Body of pancreas (tissue), 4 donors: ENCODE data around the gene TGFB1. TPM values are rescaled to one million over a fixed set of nuclear protein-coding genes. Genes with fewer than 3 reads are reported as not detected.
A peak's percentile ranks its signal among the peaks of the same experiment; 100 is the strongest.

Experiments
- ATAC-seq: fragments of 150-250 bp; one replicate; pipeline ENCODE4 v1.9.1; 2016
- DNase-seq, 4 donors: peaks; one replicate each; pipeline ENCODE4 v3.0.0-alpha.2; 2019
- H3K27ac ChIP-seq, 4 donors: fragments of 200-600 bp; sonication (generic); 1 replicate in 3 of 4; 2 replicates in 1 of 4; pipeline versions ENCODE4 v1.5.1 to v1.6.1; 2016 to 2019; ENCODE audit warnings: mild to moderate bottlenecking in 1 of 4, mixed read lengths in 1 of 4, moderate library complexity in 1 of 4
- H3K27me3 ChIP-seq, 2 donors: fragments of 200-600 bp; sonication (generic); one replicate each; pipeline ENCODE4 v1.6.0; 2016; ENCODE audit warnings: mild to moderate bottlenecking in 1 of 2
- H3K36me3 ChIP-seq, 2 donors: fragments of 200-600 bp; sonication (generic); replicated peaks in 1 of 2; 2 replicates each; pipeline ENCODE4 v1.5.1; 2016; ENCODE audit warnings: low read depth in 2 of 2; ENCODE audit not compliant: insufficient read depth in 1 of 2
- H3K4me1 ChIP-seq: fragments of 200-600 bp; sonication (generic); one replicate; pipeline ENCODE4 v1.6.0; 2016
- H3K4me3 ChIP-seq, 2 donors: fragments of 200-600 bp; sonication (generic); 1 replicate in 1 of 2; 2 replicates in 1 of 2; pipeline ENCODE4 v1.5.1; 2016 to 2019
- H3K9me3 ChIP-seq, 3 donors: fragments of 200-600 bp; sonication (generic); 1 replicate in 2 of 3; 2 replicates in 1 of 3; pipeline ENCODE4 v1.5.1; 2016
- CTCF ChIP-seq, 7 experiments: fragments of 450-650 bp in 4 of 7; fragments of 200-600 bp in 3 of 7; sonication (generic) in 3 of 7; IDR thresholded peaks; one replicate each; pipeline ENCODE4 v1.5.1; 2016 to 2019; ENCODE audit warnings: antibody characterized with exemption in 7 of 7
- POLR2A ChIP-seq, 3 donors: fragments of 450-650 bp; IDR thresholded peaks; one replicate each; pipeline ENCODE4 v1.6.1; 2016; ENCODE audit warnings: antibody characterized with exemption in 3 of 3, mild to moderate bottlenecking in 2 of 3
- WGBS, 2 donors: methylation state at CpG; one replicate each; pipeline ENCODE4 v1.1.5; 2017; 5-methylcytosine and 5-hydroxymethylcytosine counted together
- intact Hi-C: fragments of 100-400 bp; cut with DNase I; formaldehyde crosslinking; loops from one replicate; pipeline ENCODE4 v1.15.1; 2023
- total RNA-seq, 2 donors: library from RNA; depleted of rRNA; stranded (reverse); fragments of >200 nt; gene quantifications; one replicate each; pipeline ENCODE4 v1.1.0, GENCODE V29; 2016

Gene TGFB1
- total RNA-seq, 2 donors from 2014 or later = 7.8 to 17.1 TPM

DNA sequence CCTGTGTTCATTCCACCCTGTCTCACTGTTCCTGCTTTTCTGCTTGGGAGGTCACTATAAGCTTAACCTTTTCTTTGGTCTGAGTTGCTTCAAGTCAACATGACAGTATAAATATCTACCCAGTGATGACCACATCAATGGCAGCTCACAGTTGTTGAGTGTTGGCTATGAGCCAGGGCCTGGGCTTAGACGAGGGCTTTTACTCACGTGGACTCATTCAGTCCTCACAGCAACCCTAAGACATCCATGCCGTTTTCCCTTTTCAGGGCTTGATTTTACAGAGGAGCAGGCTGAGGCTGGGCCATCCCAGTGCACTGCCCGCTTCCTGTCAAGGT, 54.0 kb downstream of the TGFB1 start:
- peak; percentile 12 for ATAC-seq
- H3K4me3 ChIP-seq = no peak overlapping the region
- peaks cover 20% of the 10 kb centered on the region for H3K4me1 ChIP-seq
- peak overlapping the region in 2 of 4 donors; percentile 59 to 72 for H3K27ac ChIP-seq
- TF ChIP-seq CTCF (IDR thresholded peaks at IDR 0.05) (no peak), POLR2A (IDR thresholded peaks at IDR 0.05) (no peak)
- H3K36me3 ChIP-seq = peaks cover 21 to 32% of the 10 kb centered on the region in 2 donors
- intact Hi-C loops = no loop called here
- no peaks in the 10 kb centered on the region for H3K9me3 ChIP-seq
- WGBS, 2 donors = 49 to 55% methylated on average over 4 of the region's 4 CpGs
- no peaks in the 10 kb centered on the region for H3K27me3 ChIP-seq
- peak in 2 of 4 donors; percentile 48 for DNase-seq

DNA sequence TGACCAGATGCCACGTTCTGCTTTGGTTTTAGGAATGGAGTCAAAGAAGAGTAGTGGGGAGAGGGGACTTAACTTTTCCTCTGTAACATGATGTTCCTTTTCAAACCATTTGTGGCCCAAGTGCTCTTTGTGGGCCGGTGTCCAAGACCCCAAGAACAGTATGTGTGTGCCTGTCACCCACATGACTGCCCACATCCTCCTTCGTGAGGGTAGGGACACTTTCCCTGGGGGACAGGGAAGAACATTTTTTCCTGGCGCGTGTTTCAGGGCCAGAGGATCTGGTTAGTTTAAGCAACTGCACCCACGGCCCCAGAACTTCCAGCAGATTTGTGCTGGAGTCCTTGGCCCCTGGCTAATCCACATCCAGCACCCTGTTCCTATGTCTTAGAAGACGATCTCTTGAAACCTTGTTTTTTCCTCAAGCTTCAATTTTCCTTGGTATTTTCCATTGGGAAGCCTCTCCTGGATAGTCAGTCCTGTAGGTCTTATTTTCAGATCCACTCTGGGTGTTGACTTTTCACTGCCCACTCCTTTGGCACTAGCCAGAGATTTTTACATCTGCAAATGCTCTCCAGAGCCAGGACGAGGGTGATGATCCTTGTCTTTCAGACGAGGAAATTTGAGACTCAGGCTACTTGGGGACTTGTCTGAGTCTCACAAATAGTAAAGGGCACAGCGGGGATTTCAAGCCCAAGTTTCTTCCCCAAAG, 54.5 kb downstream of the TGFB1 start:
- peak overlapping the region in 2 of 4 donors; percentile 59 to 72 for H3K27ac ChIP-seq

DNA sequence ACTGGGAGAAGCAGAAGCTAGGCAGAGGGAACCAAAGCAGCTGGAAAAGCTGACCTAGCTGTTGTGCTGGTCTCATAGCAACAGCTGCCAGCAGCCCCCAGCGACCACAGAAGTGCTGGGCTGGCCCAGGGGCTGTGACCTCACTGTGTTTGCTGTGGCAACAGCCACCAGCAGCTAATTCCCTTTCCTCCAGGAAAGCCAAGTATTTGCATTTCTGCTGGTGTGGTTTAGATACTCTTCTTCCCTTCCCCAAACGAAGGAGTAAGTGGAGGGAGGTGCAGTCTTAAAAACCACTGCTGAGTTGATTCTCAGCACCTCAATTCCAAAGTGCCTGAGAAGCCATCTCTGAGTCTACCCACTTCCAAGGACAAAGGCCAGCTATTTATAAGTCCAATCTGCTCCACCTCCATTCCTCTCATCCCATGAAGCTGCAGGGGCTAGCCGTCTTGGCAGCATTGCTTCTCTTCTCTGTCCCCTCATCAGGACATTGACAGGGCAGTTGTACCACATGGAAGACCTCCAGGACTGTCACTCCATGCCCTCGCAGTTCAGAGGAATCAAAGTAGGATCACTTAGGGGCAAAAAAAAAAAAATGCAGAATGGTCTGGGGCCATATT, 55.3 kb downstream of the TGFB1 start:
- DNase-seq (peak; percentile 57 to 85 (median 63)), ATAC-seq (peak; percentile 79)
- Histone ChIP-seq H3K4me1 (peaks cover 20% of the 10 kb centered on the region), H3K4me3 (no peak overlapping the region), H3K27ac (peak overlapping the region; percentile 14 to 72 (median 48)), H3K36me3 (peaks cover 17 to 37% of the 10 kb centered on the region in 2 donors), H3K9me3 (no peaks in the 10 kb centered on the region), H3K27me3 (no peaks in the 10 kb centered on the region)
- TF ChIP-seq POLR2A (IDR thresholded peaks at IDR 0.05) (peak in 1 of 3 donors; percentile 36), CTCF (IDR thresholded peaks at IDR 0.05) (no peak)
- intact Hi-C loops = no loop called here
- WGBS, 2 donors = 31 to 62% methylated on average over 3 to 4 of the region's 4 CpGs

More for the DNA sequence above, 54.5 kb downstream of the TGFB1 start:
- intact Hi-C loops = no loop called here
- 68 to 77% methylated on average over 10 of the region's 10 CpGs for WGBS, 2 donors
- Histone ChIP-seq H3K9me3 (no peaks in the 10 kb centered on the region), H3K4me3 (no peak overlapping the region), H3K4me1 (peaks cover 20% of the 10 kb centered on the region), H3K36me3 (peaks cover 20 to 33% of the 10 kb centered on the region in 2 donors), H3K27me3 (no peaks in the 10 kb centered on the region)
- TF ChIP-seq POLR2A (IDR thresholded peaks at IDR 0.05) = no peak
- DNase-seq = peak in 2 of 4 donors; percentile 42 to 64
- ATAC-seq = peak; percentile 22

- no peak for ATAC-seq
- peak in 2 of 4 donors; percentile 34 to 43 for DNase-seq
These were observed 55.9 kb downstream of the TGFB1 start for GRCh38 chr19:41297628-41298347.

More at GRCh38 chr19:41297628-41298347, 55.9 kb downstream of the TGFB1 start:
- no peaks in the 10 kb centered on the region for H3K27me3 ChIP-seq
- H3K36me3 ChIP-seq = peaks cover 19 to 39% of the 10 kb centered on the region in 2 donors
- H3K27ac ChIP-seq = peak overlapping the region; percentile 14 to 72 (median 48)
- H3K9me3 ChIP-seq = no peaks in the 10 kb centered on the region
- intact Hi-C loops = no loop called here
- WGBS, 2 donors = 76 to 81% methylated on average over 3 to 7 of the region's 7 CpGs
- H3K4me1 ChIP-seq = peaks cover 20% of the 10 kb centered on the region
- no peak overlapping the region for H3K4me3 ChIP-seq
- no peak for TF ChIP-seq CTCF (IDR thresholded peaks at IDR 0.05)
